CD4-positive, alpha-beta T cell treated with Interleukin-10 for 1 hour (primary cell): ENCODE results near the gene INAVA.
"Not testable (repeated sequence)": the region's sequence is repeated elsewhere in the genome, so short reads cannot be mapped to it uniquely, and the experiment has no call there.

Experiments
- DNase-seq: peaks from one replicate; pipeline ENCODE4 v3.0.0-alpha.2; 2020

Gene INAVA

DNA sequence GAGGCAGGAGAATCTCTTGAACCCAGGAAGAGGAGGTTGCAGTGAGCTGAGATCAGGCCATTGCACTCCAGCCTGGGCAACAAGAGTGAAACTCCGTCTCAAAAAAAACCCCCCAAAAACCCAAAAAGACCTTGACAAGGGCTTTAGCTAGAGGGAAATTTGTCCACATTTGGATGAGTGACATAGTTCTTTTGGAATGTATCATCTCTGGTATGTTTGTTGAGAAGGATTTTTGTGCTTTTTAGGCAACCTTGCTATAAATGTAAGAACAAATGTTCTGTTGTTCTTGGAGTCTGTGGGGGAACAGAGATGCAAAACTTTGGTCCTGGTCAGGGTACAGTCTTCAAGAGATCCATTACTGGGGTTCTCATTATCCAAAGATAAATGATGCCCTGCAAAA, 28.9 kb downstream of the INAVA start:
- no peak for DNase-seq

DNA sequence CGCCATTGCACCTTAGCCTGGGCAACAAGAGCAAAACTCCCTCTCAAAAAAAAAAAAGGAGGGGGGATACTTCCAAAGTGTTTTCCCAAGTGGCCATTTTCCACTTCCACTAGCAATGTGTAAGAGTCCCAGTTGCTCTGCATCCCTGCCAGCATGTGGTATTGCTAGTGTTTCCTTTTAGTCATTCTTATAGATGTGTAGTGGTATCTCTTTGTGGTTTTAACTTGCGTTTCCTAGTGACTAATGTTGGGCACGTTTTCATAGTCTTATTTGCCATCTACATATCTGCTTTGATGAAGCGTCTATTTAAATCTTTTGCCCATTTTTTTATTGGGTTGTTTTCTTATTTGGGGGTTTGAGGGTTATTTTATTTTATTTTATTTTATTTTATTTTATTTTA, 31.1 kb downstream of the INAVA start:
- no peak for DNase-seq

DNA sequence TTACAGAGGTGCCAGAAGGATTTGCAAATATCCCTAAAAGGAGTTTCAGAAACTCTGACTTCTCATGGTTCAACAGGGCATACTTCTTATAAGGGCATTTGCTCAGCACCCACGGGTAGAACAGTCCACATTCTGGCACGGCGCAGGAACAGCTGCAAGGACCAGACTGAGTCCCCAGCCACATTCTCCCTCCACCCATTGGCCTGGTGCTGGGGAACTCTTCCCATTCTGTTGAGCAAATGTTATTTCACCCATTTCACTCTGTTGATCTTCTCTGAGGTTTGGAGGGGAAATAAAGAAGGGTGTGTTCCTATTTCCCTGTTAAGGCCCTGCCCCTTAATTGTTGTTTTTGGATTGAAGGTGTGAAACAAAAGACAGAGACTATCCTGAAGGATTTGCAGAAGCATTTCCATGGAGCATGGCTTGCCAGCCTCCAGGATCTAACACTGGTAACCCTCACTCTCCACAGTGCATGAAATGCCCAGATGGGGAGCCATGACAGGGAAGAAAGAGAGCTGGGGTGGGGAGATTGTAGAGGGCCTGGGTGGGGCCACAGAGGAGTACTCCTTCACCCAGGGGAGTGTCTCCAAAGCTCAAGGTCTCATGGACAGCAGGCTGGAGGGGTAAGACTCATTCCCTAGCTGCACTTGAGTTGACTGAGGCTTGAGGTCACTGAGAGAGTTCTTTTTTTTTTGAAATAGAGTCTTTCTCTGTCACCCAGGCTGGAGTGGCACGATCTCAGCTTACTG, 35.0 kb downstream of the INAVA start:
- DNase-seq, result no peak

DNA sequence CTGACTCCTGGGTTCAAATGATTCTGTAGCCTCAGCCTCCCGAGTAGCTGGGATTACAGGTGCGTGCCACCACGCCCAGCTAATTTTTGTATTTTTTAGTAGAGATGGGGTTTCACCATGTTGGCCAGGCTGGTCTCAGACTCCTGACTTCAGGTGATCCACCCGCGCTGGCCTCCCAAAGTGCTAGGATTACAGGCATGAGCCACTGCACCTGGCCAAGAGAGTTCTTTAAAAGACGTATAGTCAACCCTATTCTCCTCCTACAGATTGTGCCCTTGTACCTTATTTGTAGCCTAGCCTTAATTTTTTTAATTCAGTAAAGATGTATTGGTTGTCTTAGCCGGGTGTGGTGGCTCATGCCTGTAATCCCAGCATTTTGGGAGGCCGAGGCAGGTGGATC, 35.6 kb downstream of the INAVA start:
- DNase-seq, result not testable (repeated sequence)

DNA sequence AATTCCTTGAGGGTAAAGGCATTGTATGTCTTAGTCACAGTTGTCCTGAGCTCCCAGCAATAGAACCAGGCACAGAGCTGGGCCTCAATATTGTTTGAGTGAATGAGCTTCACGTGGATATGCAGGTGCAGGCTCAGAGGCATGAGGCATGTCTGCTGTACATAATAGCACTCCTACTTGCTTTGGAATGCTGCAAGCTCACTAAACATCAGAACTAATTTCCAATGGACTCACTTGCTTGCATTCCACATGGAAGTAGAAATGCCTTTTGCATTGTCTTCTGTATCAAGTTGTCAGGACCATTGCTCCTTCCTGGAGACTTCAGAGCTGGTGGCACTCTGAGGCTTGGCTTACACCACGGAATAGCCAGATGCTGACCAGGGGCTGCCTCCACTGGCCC, 37.1 kb downstream of the INAVA start:
- DNase-seq, result no peak

DNA sequence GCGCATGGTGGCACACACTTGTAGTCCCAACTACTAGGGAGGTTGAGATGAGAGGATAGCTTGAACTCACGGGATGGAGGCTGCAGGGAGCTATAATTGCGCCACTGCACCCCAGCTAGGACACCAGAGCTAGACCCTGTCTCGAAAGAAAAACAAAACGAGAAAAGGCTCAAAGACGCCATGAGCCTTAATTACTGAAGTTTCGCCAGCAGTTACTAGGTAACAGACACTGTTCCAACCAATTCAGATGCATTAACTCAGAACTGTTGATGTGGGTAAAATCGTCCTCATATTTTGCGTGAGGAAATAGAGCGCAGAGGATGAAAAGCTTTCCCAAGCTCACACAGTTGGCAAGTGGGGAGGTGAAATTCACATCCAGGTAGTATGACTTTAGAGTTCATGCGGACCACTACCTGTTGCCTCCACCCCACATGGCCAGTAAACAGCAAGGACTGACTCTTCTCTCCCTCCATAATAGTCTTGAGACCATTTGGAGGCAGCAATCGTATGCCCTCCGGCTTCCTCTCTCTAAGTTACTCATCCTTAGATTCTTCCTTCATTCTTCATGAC, 40.1 kb downstream of the INAVA start:
- DNase-seq, result no peak

DNA sequence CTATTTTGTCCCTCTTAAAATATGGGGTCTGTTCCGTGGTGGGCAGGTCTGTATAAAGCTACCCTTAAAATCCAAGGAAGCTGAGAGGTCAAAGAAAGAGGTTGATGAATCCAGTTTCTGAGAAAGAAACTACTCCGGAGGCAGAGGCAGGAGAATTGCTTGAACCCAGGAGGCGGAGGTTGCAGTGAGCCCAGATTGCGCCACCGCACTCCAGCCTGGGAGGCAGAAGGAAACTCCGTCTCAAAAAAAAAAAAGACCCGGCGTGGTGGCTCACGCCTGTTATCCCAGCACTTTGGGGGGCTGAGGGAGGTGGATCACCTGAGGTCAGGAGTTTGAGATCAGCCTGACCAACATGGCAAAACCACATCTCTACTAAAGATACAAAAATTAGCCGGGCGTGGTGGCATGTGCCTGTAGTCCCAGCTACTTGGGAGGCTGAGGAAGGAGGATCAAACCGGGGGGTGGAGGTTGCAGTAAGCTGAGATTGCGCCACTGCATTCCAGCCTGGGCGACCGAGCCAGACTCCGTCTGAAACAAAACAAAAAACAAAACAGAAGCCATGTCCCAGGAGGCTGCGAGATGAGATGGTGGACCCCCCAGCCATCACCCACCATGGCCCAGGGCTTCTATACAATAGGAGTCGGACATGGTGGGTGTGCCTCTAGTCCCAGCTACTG, 40.7 kb downstream of the INAVA start:
- DNase-seq, result not testable (repeated sequence)

DNA sequence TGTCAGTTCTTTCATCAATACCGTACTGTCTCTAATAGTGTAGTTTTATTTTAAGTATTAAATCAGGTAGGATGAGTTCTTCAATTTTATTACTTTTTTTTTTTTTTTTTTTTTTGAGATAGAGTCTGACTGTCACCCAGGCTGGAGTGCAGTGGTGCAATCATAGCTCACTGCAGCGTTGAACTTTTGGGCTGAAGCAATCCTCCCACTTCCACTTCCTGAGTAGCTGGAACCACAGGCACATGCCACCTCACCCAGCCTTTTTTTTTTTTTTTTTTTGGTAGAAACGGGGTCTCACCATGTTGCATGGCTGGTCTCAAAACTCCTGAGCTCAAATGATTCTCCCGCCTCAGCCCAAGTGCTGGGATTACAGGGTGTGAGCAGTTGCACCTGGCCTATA, 44.3 kb downstream of the INAVA start:
- peak; percentile 5 for DNase-seq

DNA sequence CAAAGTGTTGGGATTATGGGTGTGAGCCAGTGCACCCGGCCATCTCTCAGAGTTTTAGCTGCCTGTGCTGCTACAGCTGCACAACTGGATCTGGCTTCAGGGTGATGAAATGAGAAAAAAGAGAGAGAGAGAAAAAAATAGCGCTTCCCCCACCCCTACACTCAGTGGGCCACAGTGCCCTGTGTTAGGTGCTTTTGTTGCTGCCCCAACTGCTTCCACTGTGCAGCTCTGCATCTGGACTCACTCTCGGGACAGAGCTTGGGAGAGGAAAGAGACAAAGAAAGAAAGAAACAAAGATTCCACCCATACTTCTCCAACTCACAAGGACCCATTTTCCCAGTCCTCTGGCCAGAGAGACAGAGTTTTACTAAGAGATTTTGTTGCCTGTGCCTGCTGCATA, 50.4 kb downstream of the INAVA start:
- no peak for DNase-seq

DNA sequence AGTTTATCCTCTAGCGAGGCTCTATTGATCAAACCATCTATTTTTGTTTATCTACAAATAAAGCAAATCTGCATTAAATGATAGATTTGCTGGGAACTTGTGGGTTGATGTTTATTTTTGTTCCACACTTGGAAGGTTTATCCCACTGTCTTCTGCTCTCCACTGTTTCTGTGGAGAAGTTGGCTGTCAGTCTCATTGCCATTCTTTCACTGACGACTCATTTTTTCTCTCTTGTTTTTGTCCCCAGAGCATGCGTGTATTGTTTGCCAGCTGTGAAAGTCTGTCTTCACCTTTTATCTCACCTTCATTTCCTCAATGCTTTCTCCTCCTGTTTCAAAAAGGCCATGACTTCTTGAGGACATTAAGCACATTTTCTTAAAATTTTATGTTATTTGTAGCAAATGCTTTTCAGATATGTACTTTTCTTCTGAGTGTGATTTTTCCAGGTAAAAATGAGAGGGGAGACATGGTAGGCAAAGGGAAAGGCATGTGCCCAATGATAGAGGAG, 52.4 kb downstream of the INAVA start:
- no peak for DNase-seq

DNA sequence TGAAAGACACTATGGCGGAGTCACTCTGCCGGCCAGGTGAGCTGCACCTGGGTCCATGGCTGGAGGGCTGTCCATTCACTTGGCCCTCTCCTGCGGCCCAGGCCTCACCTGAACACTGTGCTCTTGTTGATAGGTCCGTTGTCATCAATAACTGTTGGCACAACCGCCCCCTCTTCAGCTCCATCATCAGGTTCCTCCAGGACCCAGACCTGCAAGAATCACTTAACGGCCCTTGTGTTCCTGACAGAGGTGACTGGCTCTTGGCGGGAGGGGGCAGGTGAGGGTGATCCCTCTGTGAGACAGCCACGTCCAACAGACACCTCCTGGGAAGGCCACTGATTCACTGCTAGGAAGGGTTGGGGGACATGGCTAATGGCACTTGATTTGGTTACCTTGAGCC, 54.9 kb downstream of the INAVA start:
- DNase-seq, result no peak

DNA sequence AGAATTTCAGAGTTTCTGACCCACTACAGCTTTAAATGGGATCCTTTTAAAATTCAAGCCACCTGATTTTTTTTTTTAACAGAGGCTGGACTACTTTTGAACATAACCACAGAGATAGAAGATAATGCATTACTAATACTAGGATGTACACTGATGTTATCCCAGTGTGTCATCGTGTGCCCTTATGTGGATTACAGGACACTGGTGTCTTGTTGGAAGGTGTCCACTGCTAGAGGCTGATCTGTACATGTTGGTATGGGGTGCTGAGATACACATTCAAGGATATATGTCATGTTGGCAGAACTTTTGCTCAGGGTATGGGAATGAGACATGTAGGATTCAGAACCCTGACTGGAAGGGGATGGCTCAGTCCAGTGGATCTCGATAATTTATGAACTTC, 56.3 kb downstream of the INAVA start:
- DNase-seq, result no peak

DNA sequence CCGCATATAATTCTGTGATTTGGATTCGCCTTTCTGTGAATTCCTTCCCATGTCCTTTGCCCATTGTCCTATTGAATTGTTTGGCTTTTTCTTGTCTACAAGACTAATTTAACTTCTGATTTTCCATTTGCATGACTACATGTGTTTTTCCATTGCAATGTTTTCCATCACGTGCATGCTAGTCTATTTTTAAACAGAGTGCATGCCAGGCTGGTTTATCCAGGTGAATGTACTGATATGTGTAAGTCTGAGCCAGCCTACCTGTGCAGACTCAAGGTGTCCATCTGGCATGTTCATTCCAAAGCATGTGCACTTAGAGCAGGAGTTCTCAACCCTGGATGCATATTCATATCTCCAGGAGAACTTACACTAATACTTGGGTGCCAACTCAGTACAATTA, 59.7 kb downstream of the INAVA start:
- DNase-seq, result no peak

DNA sequence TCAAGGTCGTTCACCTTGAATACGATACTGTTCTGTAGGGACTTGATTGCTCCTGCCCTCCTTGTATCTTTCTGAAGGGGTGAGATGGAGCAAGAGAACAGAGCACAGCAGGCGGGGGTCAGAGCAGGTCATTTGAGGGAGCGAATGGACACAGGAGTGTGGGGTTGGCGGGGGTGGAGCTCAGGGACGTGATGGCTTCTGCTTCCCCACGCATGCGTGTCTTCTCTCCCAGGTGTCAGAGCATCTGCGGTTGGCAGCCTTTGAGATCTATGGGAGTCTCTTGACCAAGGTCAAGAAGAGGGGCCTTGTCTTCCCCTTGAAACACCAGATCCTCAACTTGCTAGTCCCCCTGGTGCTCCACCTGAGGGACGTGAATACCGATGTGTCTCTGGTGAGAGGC, 63.9 kb downstream of the INAVA start:
- DNase-seq, result no peak

DNA sequence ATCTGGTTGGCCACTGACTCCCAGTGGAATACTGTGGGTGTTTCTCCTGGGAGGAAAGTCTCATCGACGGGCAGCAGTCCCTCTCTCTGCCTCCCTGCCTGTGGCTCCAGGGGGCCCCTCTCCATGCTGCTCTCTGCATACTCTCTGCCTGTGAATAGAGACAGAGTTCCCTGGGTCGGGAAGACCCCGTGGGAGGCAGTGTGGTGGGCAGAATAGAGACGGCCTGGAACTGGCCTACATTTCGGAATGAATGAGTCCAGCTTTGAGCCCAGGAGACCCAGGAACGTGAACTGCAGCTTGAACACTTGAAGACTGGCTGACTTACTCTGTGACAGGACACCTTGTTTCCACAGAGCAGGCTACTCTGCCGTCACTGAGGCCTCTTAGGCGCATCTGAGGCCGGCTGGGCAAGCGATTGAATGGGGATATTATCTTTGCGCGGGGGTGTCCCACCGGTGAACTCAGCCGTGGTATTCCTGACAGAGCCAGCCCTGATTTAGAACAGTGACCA, 64.8 kb downstream of the INAVA start:
- DNase-seq, result no peak

DNA sequence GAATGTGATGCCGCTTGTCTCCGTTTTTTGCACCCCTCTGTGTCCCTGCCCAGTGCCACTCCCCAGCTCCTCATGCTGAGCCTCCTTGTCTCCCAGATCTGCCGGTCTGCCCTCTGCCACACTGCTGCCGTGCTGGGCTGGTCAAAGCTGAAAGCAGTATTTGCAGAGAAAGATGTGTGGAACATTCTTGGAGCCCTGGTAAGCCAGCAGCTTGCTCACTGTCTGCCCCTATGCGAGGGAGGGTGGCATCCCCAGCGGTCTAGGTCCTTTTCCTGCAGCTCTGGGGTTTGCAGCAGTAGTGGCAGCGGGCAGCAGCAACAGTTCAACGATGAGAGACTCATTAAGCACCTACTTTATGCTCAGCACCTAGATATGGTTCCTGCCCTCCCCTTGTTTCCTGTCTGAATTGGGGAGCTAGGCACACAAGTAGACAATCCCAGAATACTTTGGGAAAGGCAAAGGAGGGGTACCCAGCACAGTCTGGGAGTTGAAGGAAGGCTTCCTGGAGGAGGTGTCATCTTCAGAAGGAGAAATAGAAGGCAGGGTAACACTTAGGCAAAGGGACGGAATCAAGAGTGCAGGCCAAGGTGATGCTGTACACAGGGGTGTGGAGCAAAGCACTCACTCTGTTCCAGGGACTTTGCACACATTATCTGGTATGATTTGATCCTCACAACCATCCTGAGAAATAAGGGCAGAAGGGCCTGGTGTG, 65.7 kb downstream of the INAVA start:
- no peak for DNase-seq

DNA sequence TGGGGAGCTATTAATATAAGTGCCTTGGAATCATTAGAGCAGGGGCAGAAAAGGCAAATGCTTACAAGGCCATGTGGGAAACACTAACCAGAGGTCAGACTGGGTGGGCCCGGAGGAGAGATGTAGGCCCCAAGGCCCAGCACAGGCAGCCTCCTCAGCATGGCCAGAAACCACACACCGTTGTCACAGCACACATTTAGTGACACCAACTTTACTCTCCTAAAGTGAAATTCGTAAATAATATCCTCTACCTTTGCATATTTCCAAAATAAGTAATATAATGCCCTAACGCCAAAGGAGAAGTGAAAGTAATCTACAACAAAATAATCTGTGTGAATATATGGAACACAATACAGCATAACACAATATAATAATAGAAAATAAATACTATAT, 66.2 kb downstream of the INAVA start:
- DNase-seq, result no peak

DNA sequence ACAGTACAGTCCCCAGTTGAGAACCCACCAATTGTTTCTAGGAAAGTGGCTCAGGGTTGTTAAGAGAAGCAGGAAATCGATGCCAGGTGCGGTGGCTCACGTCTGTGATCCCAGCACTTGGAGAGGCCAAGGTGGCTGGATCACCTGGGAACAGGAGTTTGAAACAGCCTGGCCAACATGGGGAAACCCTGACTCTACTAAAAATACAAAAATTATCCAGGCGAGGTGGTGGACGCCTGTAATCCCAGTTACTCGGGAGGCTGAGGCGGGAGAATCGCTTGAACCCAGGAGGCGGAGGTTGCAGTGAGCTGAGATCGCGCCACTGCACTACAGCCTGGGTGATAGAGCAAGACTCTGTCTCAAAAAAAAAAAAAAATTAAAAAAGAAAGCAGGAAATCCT, 67.5 kb downstream of the INAVA start:
- not testable (repeated sequence) for DNase-seq

DNA sequence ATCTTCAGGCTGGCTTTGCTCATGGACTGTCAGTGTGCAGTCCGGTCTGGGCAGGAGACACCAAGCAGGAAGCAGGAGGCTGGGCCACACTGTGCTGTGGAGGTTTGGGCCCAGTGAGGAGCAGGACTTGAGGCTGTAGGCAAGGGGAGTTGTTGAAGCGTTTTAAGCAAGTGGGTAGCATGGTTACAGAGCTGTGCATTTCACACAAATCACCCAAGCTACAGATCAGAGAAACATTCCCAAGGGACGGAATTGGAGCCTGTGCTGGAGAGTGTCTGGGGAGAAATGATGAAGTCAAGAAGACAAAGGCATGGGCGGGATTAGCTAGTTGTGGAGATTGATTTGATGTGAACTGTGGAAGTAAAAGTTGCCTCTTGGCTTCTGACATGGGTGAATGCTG, 67.9 kb downstream of the INAVA start:
- DNase-seq, result no peak

DNA sequence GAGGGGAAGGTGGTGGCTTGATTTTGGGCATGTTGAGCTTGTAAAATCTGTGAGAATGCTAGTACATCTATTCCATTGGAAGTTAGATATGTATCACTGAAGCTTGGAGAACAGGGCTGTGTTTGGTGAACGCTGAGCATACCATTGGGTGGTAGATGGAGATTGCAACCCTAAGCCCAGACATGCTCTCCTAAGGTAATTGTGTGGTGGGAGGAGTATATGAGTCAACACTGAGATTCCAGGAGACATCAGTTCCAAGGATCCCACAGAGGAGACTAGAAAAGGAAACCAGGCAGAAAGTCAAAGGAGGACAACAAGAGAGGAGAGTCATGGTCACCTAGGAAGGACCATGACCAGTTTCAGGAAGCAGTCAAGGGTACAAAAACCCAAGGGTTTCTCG, 68.4 kb downstream of the INAVA start:
- no peak for DNase-seq

DNA sequence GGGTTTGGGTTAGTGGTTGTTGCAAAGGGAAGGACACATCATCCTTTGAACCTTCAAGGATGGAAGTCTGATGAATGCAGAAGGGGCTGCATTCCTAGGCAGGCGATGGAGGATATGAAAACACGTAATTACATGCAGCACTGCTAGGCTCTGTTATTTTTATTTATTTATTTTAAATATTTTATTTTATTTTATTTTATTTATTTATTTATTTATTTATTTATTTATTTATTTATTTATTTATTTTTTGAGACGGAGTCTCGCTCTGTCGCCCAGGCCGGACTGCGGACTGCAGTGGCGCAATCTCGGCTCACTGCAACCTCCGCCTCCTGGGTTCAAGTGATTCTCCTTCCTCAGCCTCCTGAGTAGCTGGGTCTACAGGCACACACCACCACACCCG, 69.2 kb downstream of the INAVA start:
- not testable (repeated sequence) for DNase-seq
